ENCODE results near the gene CRYBG3.

DNA sequence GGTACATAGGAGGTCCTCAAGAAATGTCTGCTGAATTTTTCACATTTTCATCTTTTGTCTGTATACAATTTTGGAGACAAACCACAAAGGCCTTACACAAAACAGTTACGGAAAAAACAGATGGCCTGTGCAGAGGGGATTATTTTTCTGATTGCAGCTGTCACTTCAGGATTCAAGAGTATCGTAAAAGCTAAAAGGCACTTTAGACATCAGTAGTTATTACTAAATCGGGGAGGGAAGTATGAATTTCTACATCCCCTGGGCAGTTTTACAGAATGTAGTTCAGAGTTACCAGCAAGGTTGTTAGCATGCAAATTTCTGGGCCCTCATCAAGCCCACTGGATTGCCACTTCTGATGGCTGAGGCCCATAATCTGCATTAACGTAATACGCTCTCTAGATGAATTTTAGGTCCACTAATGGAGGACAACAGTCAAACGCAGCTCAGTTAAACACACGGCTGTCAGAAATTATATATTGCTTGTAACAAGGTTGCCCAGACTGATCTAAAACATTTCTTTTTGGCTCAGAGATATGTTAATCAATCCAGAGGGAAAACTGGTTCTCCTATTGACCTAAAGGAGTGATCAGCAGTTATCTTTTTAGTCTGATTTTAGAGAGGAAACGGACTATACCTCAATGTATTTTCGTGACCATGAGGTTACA is 149.3 kb downstream of the CRYBG3 start:
- TF ChIP-seq POLR2A (IDR thresholded peaks at IDR 0.05) = no peak
- TF ChIP-seq, protein P1, sequence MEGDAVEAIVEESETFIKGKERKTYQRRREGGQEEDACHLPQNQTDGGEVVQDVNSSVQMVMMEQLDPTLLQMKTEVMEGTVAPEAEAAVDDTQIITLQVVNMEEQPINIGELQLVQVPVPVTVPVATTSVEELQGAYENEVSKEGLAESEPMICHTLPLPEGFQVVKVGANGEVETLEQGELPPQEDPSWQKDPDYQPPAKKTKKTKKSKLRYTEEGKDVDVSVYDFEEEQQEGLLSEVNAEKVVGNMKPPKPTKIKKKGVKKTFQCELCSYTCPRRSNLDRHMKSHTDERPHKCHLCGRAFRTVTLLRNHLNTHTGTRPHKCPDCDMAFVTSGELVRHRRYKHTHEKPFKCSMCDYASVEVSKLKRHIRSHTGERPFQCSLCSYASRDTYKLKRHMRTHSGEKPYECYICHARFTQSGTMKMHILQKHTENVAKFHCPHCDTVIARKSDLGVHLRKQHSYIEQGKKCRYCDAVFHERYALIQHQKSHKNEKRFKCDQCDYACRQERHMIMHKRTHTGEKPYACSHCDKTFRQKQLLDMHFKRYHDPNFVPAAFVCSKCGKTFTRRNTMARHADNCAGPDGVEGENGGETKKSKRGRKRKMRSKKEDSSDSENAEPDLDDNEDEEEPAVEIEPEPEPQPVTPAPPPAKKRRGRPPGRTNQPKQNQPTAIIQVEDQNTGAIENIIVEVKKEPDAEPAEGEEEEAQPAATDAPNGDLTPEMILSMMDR (IDR thresholded peaks at IDR 0.05) = no peak
